ENCODE data around the gene DLG2. TPM values are rescaled to one million over a fixed set of nuclear protein-coding genes. Genes with fewer than 3 reads are reported as not detected.

Gene DLG2
- total and polyA plus RNA-seq, 9 of the 15 experiments (the other 6 are each of a cell fraction or from before 2014, with no cell fraction given) = 0.52 to 1.6 (median 0.95) TPM

GRCh38 chr11:83441601-83442000, 2185.5 kb downstream of the DLG2 start:
- no peaks in the 10 kb centered on the region for H3K36me3 ChIP-seq (ENCODE audit: control insufficient read depth, insufficient read depth, low read length)
- no TSS peak for BruUV-seq (replicated peaks)
- 10% methylated on average over 2 of the region's 2 CpGs for WGBS (ENCODE audit: insufficient coverage, low coverage, missing lambda C conversion rate)
- H3K4me3 ChIP-seq = no peak overlapping the region
- no peak overlapping the region for H3K4me2 ChIP-seq (ENCODE audit: insufficient read depth, low read length)
- H3K4me1 ChIP-seq (replicated peaks in 1 of 2; ENCODE audit: control insufficient read depth in 2 of 2, insufficient read depth in 2 of 2, low read length in 2 of 2) = no peaks in the 10 kb centered on the region
- H3K9me3 ChIP-seq (replicated peaks; ENCODE audit: control insufficient read depth, insufficient read depth, low read depth, low read length) = no peaks in the 10 kb centered on the region
- H3K27me3 ChIP-seq (ENCODE audit: control insufficient read depth in 2 of 2, insufficient read depth in 2 of 2, low read length in 2 of 2) = no peaks in the 10 kb centered on the region; a peak in 2 of 5 replicates
- H3K79me2 ChIP-seq (ENCODE audit: control insufficient read depth, insufficient read depth, low read length) = no peaks in the 10 kb centered on the region
- no peak for ATAC-seq
- ChIA-PET POLR2A (no interaction called here), CTCF (ENCODE audit: low intra/inter-chr PET ratio) (no interaction called here)
- no peak for FAIRE-seq
- H3K27ac ChIP-seq (ENCODE audit: extremely low read depth, low read depth, low read length) = no peak overlapping the region
- in situ Hi-C loops (cut with MboI) (no loop called here), intact Hi-C loops (cut with micrococcal nuclease) (no loop called here)
- H2AFZ ChIP-seq (ENCODE audit: low read depth, low read length) = no peak overlapping the region
- H4K20me1 ChIP-seq (replicated peaks; ENCODE audit: control insufficient read depth, insufficient read depth, low read length) = no peaks in the 10 kb centered on the region
- H3K9ac ChIP-seq (ENCODE audit: insufficient read depth in 1 of 2, low read depth in 2 of 2, low read length in 2 of 2) = no peak overlapping the region
- TF ChIP-seq TSC22D4 (tag; IDR thresholded peaks at IDR 0.05) (no peak), ZNF316 (IDR thresholded peaks at IDR 0.05) (peak; percentile 55; the same call in 1 of the 2 replicates)
- DNase-seq (ENCODE audit: extremely low read depth in 1 of 4, low spot score in 3 of 4) = no peak
- H3K9me1 ChIP-seq (ENCODE audit: control insufficient read depth, insufficient read depth, low read length) = no peaks in the 10 kb centered on the region

DNA sequence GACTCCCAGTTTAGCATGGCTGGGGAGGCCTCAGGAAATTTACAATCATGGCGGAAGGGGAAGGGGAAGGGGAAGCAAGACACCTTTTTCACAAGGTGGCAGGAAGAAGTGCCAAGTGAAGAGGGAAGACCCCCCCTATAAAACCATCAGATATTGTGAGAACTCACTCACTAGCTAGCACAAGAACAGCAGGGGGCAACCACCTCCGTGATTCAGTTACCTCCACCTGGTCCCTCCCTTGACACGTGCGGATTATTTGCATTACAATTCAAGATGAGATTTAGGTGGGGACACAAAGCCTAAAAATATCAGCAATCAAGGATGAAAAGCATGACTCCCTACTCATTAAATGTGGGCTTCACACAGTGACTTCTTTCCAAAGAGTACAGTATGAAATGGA, 2186.0 kb downstream of the DLG2 start:
- Histone ChIP-seq H3K4me3 (no peak overlapping the region), H3K9me3 (replicated peaks; ENCODE audit: control insufficient read depth, insufficient read depth, low read depth, low read length) (no peaks in the 10 kb centered on the region), H3K9me1 (ENCODE audit: control insufficient read depth, insufficient read depth, low read length) (no peaks in the 10 kb centered on the region), H3K79me2 (ENCODE audit: control insufficient read depth, insufficient read depth, low read length) (no peaks in the 10 kb centered on the region), H3K4me2 (ENCODE audit: insufficient read depth, low read length) (no peak overlapping the region), H3K4me1 (replicated peaks in 1 of 2; ENCODE audit: control insufficient read depth in 2 of 2, insufficient read depth in 2 of 2, low read length in 2 of 2) (no peaks in the 10 kb centered on the region), H3K27ac (ENCODE audit: extremely low read depth, low read depth, low read length) (no peak overlapping the region), H2AFZ (ENCODE audit: low read depth, low read length) (no peak overlapping the region), H4K20me1 (replicated peaks; ENCODE audit: control insufficient read depth, insufficient read depth, low read length) (no peaks in the 10 kb centered on the region), H3K9ac (ENCODE audit: insufficient read depth in 1 of 2, low read depth in 2 of 2, low read length in 2 of 2) (no peak overlapping the region), H3K36me3 (ENCODE audit: control insufficient read depth, insufficient read depth, low read length) (no peaks in the 10 kb centered on the region), H3K27me3 (ENCODE audit: control insufficient read depth in 2 of 2, insufficient read depth in 2 of 2, low read length in 2 of 2) (no peaks in the 10 kb centered on the region; a peak in 2 of 5 replicates)
- ATAC-seq (no peak), FAIRE-seq (no peak), DNase-seq (ENCODE audit: extremely low read depth in 1 of 4, low spot score in 3 of 4) (no peak)
- TF ChIP-seq, protein P1, sequence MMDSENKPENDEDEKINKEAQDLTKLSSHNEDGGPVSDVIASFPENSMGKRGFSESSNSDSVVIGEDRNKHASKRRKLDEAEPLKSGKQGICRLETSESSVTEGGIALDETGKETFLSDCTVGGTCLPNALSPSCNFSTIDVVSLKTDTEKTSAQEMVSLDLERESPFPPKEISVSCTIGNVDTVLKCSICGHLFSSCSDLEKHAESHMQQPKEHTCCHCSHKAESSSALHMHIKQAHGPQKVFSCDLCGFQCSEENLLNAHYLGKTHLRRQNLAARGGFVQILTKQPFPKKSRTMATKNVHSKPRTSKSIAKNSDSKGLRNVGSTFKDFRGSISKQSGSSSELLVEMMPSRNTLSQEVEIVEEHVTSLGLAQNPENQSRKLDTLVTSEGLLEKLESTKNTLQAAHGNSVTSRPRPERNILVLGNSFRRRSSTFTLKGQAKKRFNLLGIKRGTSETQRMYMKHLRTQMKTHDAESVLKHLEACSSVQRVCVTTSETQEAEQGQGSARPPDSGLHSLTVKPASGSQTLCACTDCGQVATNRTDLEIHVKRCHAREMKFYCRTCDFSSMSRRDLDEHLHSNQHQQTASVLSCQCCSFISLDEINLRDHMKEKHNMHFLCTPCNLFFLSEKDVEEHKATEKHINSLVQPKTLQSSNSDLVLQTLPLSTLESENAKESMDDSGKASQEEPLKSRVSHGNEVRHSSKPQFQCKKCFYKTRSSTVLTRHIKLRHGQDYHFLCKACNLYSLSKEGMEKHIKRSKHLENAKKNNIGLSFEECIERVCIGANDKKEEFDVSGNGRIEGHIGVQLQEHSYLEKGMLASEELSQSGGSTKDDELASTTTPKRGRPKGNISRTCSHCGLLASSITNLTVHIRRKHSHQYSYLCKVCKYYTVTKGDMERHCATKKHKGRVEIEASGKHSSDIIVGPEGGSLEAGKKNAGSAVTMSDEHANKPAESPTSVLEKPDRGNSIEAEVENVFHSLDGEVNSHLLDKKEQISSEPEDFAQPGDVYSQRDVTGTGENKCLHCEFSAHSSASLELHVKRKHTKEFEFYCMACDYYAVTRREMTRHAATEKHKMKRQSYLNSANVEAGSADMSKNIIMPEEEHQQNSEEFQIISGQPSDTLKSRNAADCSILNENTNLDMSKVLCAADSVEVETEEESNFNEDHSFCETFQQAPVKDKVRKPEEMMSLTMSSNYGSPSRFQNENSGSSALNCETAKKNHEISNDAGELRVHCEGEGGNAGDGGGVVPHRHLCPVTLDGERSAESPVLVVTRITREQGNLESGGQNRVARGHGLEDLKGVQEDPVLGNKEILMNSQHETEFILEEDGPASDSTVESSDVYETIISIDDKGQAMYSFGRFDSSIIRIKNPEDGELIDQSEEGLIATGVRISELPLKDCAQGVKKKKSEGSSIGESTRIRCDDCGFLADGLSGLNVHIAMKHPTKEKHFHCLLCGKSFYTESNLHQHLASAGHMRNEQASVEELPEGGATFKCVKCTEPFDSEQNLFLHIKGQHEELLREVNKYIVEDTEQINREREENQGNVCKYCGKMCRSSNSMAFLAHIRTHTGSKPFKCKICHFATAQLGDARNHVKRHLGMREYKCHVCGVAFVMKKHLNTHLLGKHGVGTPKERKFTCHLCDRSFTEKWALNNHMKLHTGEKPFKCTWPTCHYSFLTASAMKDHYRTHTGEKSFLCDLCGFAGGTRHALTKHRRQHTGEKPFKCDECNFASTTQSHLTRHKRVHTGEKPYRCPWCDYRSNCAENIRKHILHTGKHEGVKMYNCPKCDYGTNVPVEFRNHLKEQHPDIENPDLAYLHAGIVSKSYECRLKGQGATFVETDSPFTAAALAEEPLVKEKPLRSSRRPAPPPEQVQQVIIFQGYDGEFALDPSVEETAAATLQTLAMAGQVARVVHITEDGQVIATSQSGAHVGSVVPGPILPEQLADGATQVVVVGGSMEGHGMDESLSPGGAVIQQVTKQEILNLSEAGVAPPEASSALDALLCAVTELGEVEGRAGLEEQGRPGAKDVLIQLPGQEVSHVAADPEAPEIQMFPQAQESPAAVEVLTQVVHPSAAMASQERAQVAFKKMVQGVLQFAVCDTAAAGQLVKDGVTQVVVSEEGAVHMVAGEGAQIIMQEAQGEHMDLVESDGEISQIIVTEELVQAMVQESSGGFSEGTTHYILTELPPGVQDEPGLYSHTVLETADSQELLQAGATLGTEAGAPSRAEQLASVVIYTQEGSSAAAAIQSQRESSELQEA (IDR thresholded peaks at IDR 0.05; ENCODE audit: low read depth) = no peak
- CTCF ChIA-PET (ENCODE audit: low intra/inter-chr PET ratio) = no interaction called here
- WGBS (ENCODE audit: insufficient coverage, low coverage, missing lambda C conversion rate) = 0% methylated on average over 4 of the region's 4 CpGs
- BruUV-seq (replicated peaks) = no TSS peak
- intact Hi-C loops (cut with micrococcal nuclease) = no loop called here
- in situ Hi-C loops (cut with MboI) = no loop called here
- POLR2A ChIA-PET = no interaction called here

All from K562 (cell line).